Activated CD4-positive, alpha-beta T cell treated with anti-CD3 and anti-CD28 coated beads, Interleukin-2, amount 50 U/mL, for 48 hours (primary cell): ENCODE results near the gene FAM3D.
A peak's percentile ranks its signal among the peaks of the same experiment; 100 is the strongest.
"Not testable (repeated sequence)": the region's sequence is repeated elsewhere in the genome, so short reads cannot be mapped to it uniquely, and the experiment has no call there.

Experiments used
- DNase-seq, 2 experiments: peaks; one replicate each; pipeline ENCODE4 v3.0.0-alpha.2; 2020

FAM3D gene, protein sequence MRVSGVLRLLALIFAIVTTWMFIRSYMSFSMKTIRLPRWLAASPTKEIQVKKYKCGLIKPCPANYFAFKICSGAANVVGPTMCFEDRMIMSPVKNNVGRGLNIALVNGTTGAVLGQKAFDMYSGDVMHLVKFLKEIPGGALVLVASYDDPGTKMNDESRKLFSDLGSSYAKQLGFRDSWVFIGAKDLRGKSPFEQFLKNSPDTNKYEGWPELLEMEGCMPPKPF

DNA sequence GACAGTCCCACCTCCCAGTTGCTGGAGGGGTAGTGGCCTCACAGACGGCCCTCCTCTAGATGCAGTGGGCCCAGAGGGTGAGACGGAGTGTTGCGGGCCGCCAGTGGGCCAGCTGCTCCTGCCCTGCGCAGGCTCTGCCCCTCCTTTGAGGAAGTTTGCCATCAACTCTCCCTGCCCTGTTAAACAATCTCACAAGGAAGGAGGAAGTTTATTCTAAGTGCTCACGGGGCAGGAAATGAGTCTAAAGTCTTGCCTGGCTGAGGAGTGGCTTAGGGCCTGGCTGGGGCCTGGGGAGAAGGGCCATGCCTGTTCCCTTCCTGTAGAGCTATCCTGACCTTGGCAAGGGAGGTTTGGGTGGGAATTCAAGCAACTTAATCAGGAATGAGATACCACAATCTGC is at the start of gene FAM3D:
Gene FAM3D (minus strand): TSS at position 92 of the 400 bp plus-strand sequence. CDS start 11,211 bp downstream, outside the sequence.
- no peak for DNase-seq

DNA sequence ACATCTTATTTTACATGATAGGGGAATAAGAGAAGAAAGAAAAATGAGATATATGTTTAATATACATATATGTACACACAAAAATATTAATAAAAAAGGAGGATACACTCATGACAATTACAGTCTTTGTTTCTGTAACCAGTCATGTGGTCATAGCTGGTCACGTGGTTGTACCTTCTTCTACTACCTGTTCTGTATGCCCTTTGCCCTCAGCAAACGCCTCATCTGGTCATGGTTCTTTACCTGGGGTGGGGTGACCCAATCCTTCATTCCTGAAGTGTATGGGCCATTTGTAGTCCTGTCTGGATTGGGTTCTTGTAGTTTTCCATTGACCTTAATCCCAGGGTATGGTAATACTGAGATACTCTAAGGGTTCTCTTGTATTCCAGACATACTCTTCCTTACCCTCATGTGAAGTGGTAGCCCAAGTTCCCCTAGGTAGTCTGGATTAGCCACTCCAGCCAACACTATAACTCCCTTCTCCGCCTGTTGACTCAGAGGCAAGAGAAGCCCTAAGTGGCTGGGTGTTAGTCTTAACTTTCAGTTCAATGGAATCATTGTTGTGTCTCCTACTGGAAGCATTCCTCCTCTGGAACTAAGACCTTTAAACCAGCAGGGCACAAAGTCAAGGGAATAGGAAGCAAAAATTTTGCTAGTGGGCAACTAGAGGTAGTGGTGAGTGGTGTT is 47.3 kb upstream of the FAM3D start:
- no peak for DNase-seq

DNA sequence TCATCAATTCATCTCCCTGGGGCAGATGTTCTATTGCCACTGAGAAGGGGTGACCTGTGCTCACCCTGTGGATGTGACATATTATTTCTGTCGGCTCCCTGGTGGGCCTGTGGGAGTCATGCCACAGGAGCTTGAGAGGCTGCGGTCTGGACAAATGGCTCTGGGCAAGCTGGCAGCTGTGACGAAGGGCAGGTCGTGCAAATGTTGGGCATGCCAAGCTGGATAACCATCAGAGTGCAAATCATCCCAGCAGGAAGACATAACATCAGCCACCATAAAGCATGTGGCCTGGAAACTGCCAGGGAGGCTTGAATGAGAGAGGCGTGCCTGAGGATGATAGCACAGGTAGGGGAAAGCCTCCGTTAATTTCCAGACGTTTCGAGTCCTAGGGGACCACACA is 45.3 kb upstream of the FAM3D start:
- no peak for DNase-seq

DNA sequence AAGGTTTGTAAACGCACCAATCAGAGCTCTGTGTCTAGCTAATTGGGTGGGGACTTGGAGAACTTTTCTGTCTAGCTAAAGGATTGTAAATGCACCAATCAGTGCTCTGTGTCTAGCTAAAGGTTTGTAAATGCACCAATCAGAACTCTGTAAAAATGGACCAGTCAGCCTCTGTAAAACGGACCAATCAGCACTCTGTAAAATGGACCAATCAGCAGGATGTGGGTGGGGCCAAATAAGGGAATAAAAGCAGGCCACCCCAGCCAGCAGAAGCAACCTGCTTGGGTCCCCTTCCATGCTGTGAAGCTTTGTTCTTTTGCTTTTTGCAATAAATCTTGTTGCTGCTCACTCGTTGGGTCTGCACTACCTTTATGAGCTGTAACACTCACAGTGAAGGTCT is 42.4 kb upstream of the FAM3D start:
- DNase-seq, result not testable (repeated sequence)

DNA sequence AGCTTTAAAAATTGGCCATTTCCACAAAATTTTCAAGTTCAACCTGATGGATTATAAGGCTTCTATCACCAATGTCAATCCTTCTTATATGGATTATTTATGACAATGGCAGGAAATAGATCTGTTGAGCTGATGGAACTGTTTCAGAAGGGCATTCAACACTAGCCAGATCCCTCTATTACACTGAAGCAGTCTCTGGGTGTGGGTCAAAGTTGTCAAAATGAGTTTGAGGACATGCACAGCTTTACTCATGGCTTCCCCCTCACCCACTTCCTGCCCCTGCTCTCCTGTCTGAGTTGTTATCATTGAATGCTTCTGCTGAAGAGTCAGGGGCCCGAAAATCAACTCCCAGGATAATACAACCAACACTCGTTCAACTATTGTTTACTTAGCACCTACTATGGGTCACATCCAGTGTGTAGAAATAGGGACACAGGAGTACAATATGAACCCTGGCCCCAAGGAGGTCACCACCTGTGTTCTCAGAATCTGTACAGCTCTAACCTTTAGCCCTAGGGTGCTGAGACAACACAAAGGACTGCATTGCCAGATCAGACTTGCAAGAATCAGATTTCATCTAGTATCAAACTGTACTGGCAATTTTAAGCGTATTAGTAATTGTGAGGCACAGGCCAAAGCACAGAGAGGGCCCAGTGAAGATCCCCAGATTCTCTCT is 41.7 kb upstream of the FAM3D start:
- no peak for DNase-seq

DNA sequence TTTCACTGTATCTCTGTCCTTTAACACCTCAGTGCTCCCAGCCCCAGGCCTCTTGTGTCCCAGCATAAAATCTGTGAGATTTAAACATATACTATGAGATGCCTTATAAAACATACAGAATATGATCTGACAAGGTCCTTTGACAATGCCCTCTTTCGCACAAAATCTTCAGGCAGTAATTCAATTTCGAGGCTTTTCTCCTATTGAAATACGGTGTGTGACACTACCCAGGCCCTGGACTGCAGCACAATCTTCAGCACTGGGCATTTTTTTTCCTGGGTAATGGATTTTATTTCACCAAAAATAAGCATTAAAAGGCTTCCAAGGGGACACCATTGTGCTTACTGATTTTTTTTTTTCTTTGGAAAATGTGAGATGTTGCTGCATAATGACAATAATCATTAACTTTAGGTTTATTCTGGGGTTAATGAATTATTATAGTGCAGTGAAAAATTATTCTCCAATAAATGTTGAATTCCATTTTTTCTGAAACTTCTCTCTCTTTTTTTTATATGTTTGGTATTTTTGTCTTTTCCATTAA is 40.9 kb upstream of the FAM3D start:
- DNase-seq, result no peak

DNA sequence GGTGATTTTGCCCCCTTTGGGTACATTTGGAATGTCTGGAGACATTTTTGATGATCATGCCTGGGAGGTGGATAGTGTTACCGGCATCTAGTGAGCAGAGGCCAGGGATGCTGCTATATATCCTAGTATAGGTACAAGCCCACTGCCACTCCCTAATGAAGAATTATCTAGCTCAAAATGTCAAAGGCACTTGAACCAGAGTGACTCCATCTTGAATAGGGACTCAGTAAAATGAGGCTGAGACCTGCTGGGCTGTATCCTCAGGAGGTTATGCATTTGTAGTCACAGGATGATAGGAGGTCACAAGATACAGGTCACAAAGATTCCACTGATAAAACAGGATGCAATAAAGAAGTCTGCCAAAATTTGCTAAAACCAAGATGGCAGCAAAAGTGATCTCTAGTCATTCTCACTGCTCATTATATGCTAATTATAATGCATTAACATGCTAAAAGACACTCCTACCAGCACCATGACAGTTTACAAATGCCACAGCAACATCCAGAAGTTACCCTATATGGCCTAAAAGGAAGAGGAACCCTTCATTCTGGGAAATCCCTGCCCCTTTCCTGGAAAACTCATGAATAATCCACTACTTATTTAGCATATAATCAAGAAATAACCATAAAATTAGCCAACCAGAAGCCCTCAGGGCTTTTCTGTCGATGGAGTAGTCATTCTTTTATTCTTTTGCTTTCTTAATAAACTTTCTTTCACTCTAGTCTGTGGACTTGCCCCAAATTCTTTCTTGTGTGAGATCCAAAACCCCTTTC is 40.0 kb upstream of the FAM3D start:
- no peak for DNase-seq

DNA sequence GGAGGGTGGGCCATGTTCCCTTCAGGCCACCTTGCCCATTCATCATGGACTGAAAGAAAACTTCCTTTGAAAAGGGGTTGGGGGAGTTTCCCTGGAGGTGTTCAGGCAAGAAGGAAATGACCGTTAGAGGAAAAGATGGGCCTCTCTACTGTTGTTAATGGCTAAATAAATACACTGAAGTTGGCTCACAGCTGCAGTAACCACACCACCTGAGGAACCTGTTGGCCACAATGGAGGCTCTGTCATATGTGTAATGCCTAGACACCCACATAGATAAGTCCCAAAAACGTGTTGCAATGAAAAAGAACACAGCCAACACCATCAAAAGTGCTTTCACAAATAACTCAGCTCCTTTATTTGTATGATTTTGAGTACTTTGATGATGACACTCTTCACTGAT is 38.2 kb upstream of the FAM3D start:
- no peak for DNase-seq

DNA sequence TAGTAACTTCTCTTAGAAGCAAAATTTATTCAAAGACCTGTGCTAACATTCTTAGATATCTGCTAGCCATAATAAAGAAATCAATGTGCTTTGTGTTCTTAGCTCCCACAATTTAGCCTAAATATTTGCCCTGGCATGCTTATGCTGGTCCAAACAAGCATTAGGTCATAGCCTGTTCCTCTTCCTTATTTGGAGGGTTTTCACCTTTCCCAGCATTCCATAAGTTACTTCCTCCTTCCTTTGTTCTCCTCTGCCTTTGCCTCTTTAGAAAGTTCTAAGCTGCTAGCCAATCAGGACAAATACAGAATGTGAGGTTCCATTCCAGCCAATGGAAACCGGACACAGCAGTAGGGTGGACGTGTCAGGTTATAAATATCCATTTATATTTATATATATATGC is 37.7 kb upstream of the FAM3D start:
- DNase-seq, result not testable (repeated sequence)

DNA sequence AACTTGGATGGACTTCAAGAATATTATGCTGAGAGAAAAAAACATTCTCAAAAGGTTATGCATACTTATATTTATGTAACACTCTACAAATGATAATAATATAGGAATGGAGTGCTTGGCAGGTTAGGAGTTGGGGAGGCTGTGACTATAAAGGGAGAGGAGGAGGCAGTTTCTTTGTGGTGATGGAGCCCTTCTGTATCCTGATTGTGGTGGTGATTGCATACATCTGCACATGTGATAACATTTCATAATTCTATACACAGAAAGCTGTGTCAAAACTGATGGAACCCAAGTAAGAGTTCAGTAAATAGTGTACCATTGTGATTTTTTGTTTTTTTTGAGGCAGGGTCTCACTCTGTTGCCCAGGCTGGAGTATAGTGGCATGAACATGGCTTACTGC is 31.7 kb upstream of the FAM3D start:
- no peak for DNase-seq

DNA sequence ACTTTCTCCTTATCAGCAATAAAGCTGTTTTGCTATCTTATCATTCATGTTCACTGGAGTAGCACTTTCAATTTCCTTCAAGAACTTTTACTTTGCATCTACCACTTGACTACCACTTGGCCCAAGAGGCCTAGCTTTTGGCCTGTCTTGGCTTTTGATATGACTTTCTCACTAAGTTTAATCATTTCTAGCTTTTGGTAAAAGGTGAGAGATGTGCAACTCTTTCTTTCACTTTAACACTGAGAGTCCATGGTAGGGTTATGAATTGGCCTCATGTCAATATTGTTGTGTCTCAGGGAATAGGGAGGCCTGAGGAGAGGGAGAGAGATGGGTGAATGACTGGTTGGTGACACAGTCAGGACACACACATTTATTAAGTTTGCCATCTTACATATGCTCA is 31.0 kb upstream of the FAM3D start:
- no peak for DNase-seq

DNA sequence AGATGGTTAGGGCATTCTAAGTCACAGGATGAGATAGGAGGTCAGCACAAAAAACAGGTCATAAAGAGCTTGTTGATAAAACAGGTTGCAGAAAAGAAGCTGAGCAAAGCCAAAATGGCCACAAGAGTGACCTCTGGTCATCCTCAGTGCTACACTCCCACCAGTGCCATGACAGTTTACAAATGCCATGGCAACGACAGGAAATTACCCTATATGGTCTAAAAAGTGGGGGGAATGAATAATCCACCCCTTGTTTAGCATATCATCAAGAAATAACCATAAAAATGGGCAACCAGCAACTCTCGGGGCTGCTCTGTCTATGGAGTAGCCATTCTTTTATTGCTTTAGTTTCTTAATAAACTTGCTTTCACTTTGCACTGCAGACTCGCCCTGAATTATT is 30.2 kb upstream of the FAM3D start:
- DNase-seq, result not testable (repeated sequence)

DNA sequence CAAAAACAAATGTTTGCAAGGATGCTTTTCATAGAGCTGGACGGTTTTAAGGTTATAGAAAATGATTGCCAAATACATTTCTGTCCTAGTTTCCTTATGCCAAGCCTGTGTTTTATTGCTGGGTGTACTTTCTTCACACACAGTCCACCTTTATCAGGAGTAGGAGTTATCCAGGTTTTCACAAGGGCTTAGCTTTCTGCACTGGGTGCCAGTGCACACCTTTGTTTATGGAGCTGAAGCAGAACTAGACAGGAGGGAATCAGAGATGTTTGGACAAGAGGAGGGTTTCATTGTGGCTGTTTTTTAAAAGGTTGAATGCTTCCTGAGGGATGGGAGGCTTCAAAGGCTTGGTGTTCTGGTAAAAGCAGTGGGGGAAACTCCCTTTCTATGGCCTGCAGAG is 29.5 kb upstream of the FAM3D start:
- no peak for DNase-seq

DNA sequence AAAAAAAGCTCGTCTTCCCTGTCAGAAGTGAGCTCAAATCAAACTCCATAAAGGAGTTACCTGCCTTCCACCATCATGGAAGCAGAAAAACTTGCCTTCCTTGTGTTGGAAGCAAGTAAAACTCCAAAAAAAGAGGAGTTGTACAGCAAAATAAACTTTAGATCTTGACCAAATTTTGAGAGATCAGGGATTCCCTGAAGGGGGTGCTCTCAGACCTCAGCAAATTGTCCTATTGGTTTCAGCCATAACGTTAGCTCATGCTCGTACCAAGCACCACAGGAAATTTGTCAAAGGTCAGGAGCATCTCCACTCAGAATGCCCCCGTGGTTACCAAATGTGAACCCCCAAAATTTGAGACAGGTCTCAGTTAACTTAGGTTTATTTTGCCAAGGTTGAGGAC is 28.7 kb upstream of the FAM3D start:
- DNase-seq, result not testable (repeated sequence)

DNA sequence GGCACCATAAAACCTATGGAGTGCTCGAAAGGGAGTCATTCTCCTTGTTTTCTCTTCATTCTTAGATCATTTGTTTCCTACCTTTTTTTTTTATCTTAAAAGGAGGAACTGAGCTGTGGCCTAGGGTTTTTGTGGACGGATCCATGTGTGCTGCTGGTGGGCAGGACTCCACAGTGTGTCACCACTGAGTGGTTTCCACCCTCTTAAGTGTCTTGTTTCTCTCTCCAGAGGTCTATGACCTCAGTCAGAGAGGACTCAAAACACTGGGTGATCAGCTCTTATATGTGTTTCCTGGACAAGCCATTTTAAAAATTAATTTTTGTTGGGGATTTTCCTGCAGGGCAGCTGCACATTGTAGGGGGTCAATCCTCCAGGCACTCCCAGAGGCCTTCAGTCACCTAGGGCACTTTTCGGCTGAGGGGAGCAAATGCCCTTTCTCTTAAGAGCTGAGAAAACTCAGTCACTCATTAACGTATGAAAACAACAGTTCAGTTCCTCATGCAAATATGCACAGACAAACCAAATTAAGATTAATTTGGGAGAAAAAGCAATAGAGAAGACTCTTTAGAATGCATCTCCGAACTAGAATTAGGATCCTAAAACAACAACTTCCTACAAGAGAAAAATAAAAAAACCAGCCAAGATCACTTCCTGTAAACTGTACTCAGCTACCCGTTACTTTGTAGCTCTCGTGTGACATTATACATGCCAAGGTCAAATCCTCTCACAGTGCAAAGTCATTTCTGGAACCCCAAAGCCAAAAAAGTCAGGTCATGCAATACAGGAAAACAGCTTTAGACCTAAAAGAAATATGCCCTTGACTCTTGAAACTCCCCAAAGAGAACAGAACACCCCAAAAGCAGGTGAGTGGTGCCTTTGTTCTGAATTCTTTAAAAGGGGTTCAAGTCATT is 27.6 kb upstream of the FAM3D start:
- no peak for DNase-seq

DNA sequence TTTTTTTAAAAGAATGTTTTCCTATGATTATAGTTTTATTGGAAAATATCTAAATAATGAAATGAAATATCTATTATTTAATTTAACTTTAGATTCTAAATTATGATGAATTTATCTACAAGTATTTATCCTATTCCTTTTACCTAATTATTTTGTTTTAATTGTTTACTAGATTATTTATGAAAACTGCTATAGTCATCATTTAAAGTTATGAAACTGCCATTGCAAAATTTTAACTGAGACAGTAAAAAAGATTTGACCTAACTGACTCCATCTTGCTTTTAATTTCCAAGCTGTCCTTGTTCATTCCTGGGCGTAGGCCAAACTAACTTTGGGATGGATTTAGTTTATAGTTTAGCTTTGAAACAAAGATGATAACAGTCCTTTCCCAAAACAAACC is 25.9 kb upstream of the FAM3D start:
- DNase-seq, result no peak

DNA sequence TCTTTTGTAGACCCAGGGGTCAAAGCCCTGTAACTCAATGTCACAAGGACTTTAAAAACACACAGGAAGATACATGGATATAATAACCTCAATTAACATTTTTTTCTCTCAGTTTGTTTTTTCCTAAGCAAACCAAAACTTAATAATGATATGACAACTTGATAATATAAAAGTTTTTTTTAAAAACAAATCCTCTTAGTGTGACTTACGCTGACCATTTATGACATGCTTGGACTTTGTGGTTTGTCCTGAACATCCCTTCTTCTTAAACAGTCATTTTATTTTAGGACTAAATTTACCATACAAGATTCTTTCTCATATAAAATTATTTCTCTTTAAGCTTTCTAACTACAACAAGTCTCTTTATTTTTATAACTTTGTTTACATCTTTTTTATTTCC is 25.4 kb upstream of the FAM3D start:
- DNase-seq, result no peak

DNA sequence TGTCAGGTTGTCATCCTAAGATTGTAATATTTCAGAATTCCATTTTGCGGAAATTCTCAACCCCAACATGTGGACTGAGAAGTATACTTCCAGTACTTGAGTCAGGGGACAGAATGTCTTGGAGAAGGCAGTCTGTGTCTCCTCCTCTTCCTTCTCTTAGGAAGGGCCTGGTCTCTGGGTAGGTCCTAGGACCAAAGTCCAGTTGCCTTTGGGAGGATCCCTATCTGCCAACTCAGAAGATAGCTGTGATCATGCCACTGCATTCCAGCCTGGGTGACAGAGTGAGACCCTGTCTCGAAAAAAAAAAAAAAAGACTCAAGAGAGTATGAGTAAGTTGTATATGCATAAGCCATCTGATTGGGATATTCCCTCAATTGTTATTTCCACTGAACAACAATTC is 23.9 kb upstream of the FAM3D start:
- no peak for DNase-seq

DNA sequence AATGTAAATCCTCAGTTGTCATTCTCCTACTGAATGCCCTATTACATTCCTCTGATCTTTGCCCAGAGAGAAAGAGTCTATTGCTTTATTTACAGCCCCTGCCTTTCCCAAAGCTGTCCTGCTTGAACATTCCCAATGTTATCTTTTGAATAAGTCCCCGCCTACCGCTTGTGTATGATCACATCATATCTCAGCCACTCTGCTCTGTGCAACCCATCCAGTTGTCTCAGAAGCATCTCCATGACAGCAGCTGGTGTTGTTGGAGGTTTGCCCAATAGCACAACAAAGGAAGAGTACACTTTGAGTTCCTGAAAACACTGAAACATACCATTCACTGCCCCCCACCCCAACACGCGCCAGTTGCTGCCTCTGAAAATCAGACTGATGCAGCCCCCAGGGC is 22.0 kb upstream of the FAM3D start:
- DNase-seq, result no peak

DNA sequence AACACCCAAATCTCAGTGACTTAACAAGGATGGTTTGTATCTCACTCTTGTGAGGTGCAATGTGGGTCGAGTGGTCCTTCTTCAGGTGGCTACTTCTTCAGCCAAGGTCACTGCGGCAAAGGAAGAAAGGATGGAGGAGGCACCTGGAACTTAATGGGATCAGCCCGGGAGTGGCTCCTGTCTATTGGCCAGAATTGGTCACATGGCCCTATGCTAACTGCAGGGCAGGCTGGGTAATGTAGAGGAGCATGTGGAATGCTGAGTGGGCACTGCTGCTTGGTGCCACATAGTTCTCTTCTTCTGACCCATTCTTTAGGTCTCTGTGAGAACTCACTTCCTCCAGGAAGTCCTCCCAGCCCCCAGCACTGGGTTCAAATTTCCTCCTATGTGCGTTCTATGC is 20.3 kb upstream of the FAM3D start:
- no peak for DNase-seq

DNA sequence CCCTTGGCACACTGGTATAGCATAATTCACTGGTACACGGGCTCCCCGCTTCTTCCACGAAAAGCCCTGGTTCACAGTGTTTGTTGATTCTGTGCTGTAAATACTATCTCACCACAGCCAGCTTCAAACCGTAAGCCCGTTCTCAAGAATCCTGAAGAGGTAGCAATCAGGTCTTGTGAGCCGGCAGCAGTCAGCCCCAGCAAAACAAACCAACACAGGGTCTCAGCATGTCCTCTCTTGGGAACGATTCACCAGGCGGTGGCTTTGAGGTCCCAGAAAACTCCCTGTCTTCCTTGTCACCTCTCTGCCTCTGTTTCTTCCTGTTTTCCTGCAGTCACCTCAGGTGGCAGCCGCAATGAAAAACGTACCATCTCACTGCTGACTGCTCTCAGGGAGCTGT is 19.1 kb upstream of the FAM3D start:
- no peak for DNase-seq

DNA sequence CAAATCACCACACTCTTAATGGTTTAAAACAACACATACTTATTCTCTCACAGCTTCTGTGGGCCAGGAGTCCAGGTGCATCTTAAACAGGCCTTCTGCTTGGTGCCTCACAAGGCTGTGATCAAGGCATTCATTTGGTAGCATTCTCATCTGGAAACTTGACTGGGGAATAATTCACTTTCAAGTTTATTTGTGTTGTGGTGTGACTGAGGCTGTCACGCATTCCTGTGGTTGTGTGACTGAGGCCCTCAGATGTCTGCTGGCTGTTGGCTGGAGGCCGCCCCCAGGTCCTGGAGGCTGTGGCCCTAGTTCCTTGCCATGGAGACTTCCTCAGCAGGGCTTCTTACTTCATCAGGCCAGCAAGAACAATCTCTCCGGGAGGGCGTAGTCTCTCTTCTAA is 16.9 kb upstream of the FAM3D start:
- DNase-seq, result peak; percentile 5 to 16
